ENCODE measurements around the gene KIF21A.
"Not testable (repeated sequence)": the region's sequence is repeated elsewhere in the genome, so short reads cannot be mapped to it uniquely, and the experiment has no call there.

KIF21A gene

DNA sequence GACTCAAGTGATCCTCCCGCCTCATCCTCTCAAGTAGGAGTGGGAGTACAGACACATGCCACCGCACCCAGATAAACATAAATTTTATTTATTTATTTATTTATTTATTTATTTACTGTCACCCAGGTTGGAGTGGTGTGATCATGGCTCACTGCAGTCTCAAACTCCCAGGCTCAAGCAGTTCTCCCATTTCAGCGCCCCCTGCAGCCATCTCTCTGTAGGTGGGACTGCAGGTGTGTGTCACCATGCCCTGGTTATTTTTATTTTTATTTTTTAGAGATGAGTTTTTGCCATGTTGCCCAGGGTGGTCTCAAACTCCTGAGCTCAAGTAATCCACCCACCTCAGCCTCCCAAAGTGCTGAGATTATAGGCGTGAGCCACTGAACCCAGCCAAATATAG, 33.2 kb upstream of the KIF21A start:
- Histone ChIP-seq H3K9ac (ENCODE audit: low read length) (no peak overlapping the region), H2BK15ac (replicated peaks; ENCODE audit: low read depth) (no peak overlapping the region), H2BK5ac (ENCODE audit: low read length) (no peak overlapping the region), H3K79me1 (ENCODE audit: low read length) (no peaks in the 10 kb centered on the region), H3K36me3 (ENCODE audit: control insufficient read depth, insufficient read depth, low read length) (no peaks in the 10 kb centered on the region), H2AK5ac (ENCODE audit: low read length) (no peak overlapping the region), H3K4me2 (ENCODE audit: low read length) (no peak overlapping the region), H3K4me1 (ENCODE audit: control insufficient read depth, low read depth, low read length) (no peaks in the 10 kb centered on the region), H3K4me3 (ENCODE audit: low read length) (no peak overlapping the region), H3K23ac (ENCODE audit: low read length) (no peak overlapping the region), H3K27me3 (ENCODE audit: insufficient read depth, low read length, poor library complexity) (no peaks in the 10 kb centered on the region), H3K27ac (ENCODE audit: low read depth, low read length) (no peak overlapping the region), H2BK120ac (ENCODE audit: low read depth, low read length) (no peak overlapping the region), H3K79me2 (ENCODE audit: control insufficient read depth, insufficient read depth, low read length) (no peaks in the 10 kb centered on the region), H3K56ac (ENCODE audit: low read length) (no peak overlapping the region), H3K18ac (ENCODE audit: low read length) (no peak overlapping the region), H3K4ac (ENCODE audit: low read depth, low read length) (no peak overlapping the region), H4K5ac (ENCODE audit: low read length) (no peak overlapping the region), H4K8ac (ENCODE audit: low read depth, low read length) (no peak overlapping the region)
- WGBS (ENCODE audit: extremely low coverage, insufficient coverage, low lambda C conversion rate) = no CpG with 5 or more reads among the region's 4 CpGs
- DNase-seq = no peak

DNA sequence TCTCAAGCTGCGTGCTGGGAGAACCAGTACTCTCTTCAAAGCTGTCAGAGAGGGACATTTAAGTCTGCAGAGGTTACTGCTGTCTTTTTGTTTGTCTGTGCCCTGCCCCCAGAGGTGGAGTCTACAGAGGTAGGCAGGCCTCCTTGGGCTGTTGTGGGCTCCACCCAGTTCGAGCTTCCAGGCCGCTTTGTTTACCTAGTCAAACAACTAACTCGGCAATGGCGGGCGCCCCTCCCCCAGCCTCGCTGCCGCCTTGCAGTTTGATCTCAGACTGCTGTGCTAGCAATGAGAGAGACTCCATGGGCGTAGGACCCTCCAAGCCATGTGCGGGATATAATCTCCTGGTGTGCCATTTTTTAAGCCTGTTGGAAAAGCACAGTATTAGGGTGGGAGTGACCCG, 32.2 kb upstream of the KIF21A start:
- WGBS (ENCODE audit: extremely low coverage, insufficient coverage, low lambda C conversion rate) = no CpG with 5 or more reads among the region's 11 CpGs
- not testable (repeated sequence) for H3K4me1 ChIP-seq (ENCODE audit: control insufficient read depth, low read depth, low read length); H3K56ac ChIP-seq (ENCODE audit: low read length)

DNA sequence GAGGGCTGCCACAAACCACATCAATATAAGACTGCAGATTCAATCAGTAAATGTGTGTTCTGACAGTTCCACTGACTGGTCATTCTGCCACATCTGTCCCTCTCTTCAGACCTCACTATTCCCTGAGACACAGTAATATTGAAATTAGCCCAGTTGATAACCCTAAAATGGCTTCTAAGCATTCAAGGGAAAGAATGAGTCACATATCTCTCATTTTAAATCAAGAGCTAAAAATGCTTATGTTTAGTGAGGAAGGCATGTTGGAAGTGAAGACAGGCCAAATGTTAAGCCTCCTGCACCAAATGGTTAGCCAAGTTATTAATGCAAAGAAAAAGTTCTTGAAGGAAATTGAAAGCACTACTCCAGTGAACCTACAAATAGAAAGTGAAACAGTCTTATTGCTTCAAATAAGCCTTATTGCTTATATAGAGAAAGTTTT, 24.5 kb upstream of the KIF21A start:
- DNase-seq = no peak
- no peaks in the 10 kb centered on the region for H3K36me3 ChIP-seq (ENCODE audit: control insufficient read depth, insufficient read depth, low read length)
- H4K5ac ChIP-seq (ENCODE audit: low read length) = no peak overlapping the region
- no peak overlapping the region for H3K4ac ChIP-seq (ENCODE audit: low read depth, low read length)
- no peak overlapping the region for H2BK15ac ChIP-seq (replicated peaks; ENCODE audit: low read depth)
- H3K56ac ChIP-seq (ENCODE audit: low read length) = no peak overlapping the region
- no peak overlapping the region for H3K9ac ChIP-seq (ENCODE audit: low read length)
- H3K23ac ChIP-seq (ENCODE audit: low read length) = no peak overlapping the region
- H3K79me1 ChIP-seq (ENCODE audit: low read length) = no peaks in the 10 kb centered on the region
- H3K79me2 ChIP-seq (ENCODE audit: control insufficient read depth, insufficient read depth, low read length) = no peaks in the 10 kb centered on the region
- no peaks in the 10 kb centered on the region for H3K27me3 ChIP-seq (ENCODE audit: insufficient read depth, low read length, poor library complexity)
- H2AK5ac ChIP-seq (ENCODE audit: low read length) = no peak overlapping the region
- no peak overlapping the region for H3K18ac ChIP-seq (ENCODE audit: low read length)
- H3K4me2 ChIP-seq (ENCODE audit: low read length) = no peak overlapping the region
- no peak overlapping the region for H2BK5ac ChIP-seq (ENCODE audit: low read length)
- H3K4me3 ChIP-seq (ENCODE audit: low read length) = no peak overlapping the region
- H3K4me1 ChIP-seq (ENCODE audit: control insufficient read depth, low read depth, low read length) = no peaks in the 10 kb centered on the region
- no peak overlapping the region for H2BK120ac ChIP-seq (ENCODE audit: low read depth, low read length)
- H4K8ac ChIP-seq (ENCODE audit: low read depth, low read length) = no peak overlapping the region
- no peak overlapping the region for H3K27ac ChIP-seq (ENCODE audit: low read depth, low read length)

More for the DNA sequence above, 32.2 kb upstream of the KIF21A start:
- not testable (repeated sequence) for H3K79me1 ChIP-seq (ENCODE audit: low read length); H3K4me2 ChIP-seq (ENCODE audit: low read length); H3K27me3 ChIP-seq (ENCODE audit: insufficient read depth, low read length, poor library complexity); H2BK15ac ChIP-seq (replicated peaks; ENCODE audit: low read depth); H3K79me2 ChIP-seq (ENCODE audit: control insufficient read depth, insufficient read depth, low read length); H3K9ac ChIP-seq (ENCODE audit: low read length); H2AK5ac ChIP-seq (ENCODE audit: low read length); H4K8ac ChIP-seq (ENCODE audit: low read depth, low read length); H2BK5ac ChIP-seq (ENCODE audit: low read length); H3K4ac ChIP-seq (ENCODE audit: low read depth, low read length); H3K36me3 ChIP-seq (ENCODE audit: control insufficient read depth, insufficient read depth, low read length); H2BK120ac ChIP-seq (ENCODE audit: low read depth, low read length); H3K27ac ChIP-seq (ENCODE audit: low read depth, low read length); H4K5ac ChIP-seq (ENCODE audit: low read length); DNase-seq; H3K4me3 ChIP-seq (ENCODE audit: low read length); H3K18ac ChIP-seq (ENCODE audit: low read length); H3K23ac ChIP-seq (ENCODE audit: low read length)

GRCh38 chr12:39464976-39465695, 22.2 kb upstream of the KIF21A start:
- DNase-seq = no peak
- Histone ChIP-seq H3K36me3 (ENCODE audit: control insufficient read depth, insufficient read depth, low read length) (no peaks in the 10 kb centered on the region), H3K4ac (ENCODE audit: low read depth, low read length) (no peak overlapping the region), H3K4me1 (ENCODE audit: control insufficient read depth, low read depth, low read length) (no peaks in the 10 kb centered on the region), H3K56ac (ENCODE audit: low read length) (no peak overlapping the region), H2BK120ac (ENCODE audit: low read depth, low read length) (no peak overlapping the region), H3K9ac (ENCODE audit: low read length) (no peak overlapping the region), H4K5ac (ENCODE audit: low read length) (no peak overlapping the region), H3K27me3 (ENCODE audit: insufficient read depth, low read length, poor library complexity) (no peaks in the 10 kb centered on the region), H3K79me2 (ENCODE audit: control insufficient read depth, insufficient read depth, low read length) (no peaks in the 10 kb centered on the region), H4K8ac (ENCODE audit: low read depth, low read length) (no peak overlapping the region), H3K79me1 (ENCODE audit: low read length) (no peaks in the 10 kb centered on the region), H3K27ac (ENCODE audit: low read depth, low read length) (no peak overlapping the region), H3K4me3 (ENCODE audit: low read length) (no peak overlapping the region), H3K4me2 (ENCODE audit: low read length) (no peak overlapping the region), H3K23ac (ENCODE audit: low read length) (no peak overlapping the region), H2BK5ac (ENCODE audit: low read length) (no peak overlapping the region), H2BK15ac (replicated peaks; ENCODE audit: low read depth) (no peak overlapping the region), H2AK5ac (ENCODE audit: low read length) (no peak overlapping the region), H3K18ac (ENCODE audit: low read length) (no peak overlapping the region)
- no CpG with 5 or more reads among the region's 5 CpGs for WGBS (ENCODE audit: extremely low coverage, insufficient coverage, low lambda C conversion rate)

- WGBS (ENCODE audit: extremely low coverage, insufficient coverage, low lambda C conversion rate) = no CpG with 5 or more reads among the region's 1 CpG
Observed at GRCh38 chr12:39461059-39461458, 18.1 kb upstream of the KIF21A start.

GRCh38 chr12:39459027-39459434, 16.1 kb upstream of the KIF21A start:
- H3K56ac ChIP-seq (ENCODE audit: low read length) = no peak overlapping the region
- H2BK120ac ChIP-seq (ENCODE audit: low read depth, low read length) = no peak overlapping the region
- H3K18ac ChIP-seq (ENCODE audit: low read length) = no peak overlapping the region
- no peak overlapping the region for H2BK5ac ChIP-seq (ENCODE audit: low read length)
- no peak overlapping the region for H2BK15ac ChIP-seq (replicated peaks; ENCODE audit: low read depth)
- H3K4me1 ChIP-seq (ENCODE audit: control insufficient read depth, low read depth, low read length) = no peaks in the 10 kb centered on the region
- DNase-seq = no peak
- H3K27me3 ChIP-seq (ENCODE audit: insufficient read depth, low read length, poor library complexity) = no peaks in the 10 kb centered on the region
- no CpG with 5 or more reads among the region's 7 CpGs for WGBS (ENCODE audit: extremely low coverage, insufficient coverage, low lambda C conversion rate)
- H4K5ac ChIP-seq (ENCODE audit: low read length) = no peak overlapping the region
- H4K8ac ChIP-seq (ENCODE audit: low read depth, low read length) = no peak overlapping the region
- no peaks in the 10 kb centered on the region for H3K79me1 ChIP-seq (ENCODE audit: low read length)
- H2AK5ac ChIP-seq (ENCODE audit: low read length) = no peak overlapping the region
- no peak overlapping the region for H3K4me2 ChIP-seq (ENCODE audit: low read length)
- H3K9ac ChIP-seq (ENCODE audit: low read length) = no peak overlapping the region
- H3K23ac ChIP-seq (ENCODE audit: low read length) = no peak overlapping the region
- H3K4me3 ChIP-seq (ENCODE audit: low read length) = no peak overlapping the region
- H3K27ac ChIP-seq (ENCODE audit: low read depth, low read length) = no peak overlapping the region
- no peaks in the 10 kb centered on the region for H3K79me2 ChIP-seq (ENCODE audit: control insufficient read depth, insufficient read depth, low read length)
- H3K4ac ChIP-seq (ENCODE audit: low read depth, low read length) = no peak overlapping the region
- H3K36me3 ChIP-seq (ENCODE audit: control insufficient read depth, insufficient read depth, low read length) = no peaks in the 10 kb centered on the region

More at GRCh38 chr12:39461059-39461458, 18.1 kb upstream of the KIF21A start:
- no peaks in the 10 kb centered on the region for H3K27me3 ChIP-seq (ENCODE audit: insufficient read depth, low read length, poor library complexity)
- no peak overlapping the region for H3K23ac ChIP-seq (ENCODE audit: low read length)
- H3K4ac ChIP-seq (ENCODE audit: low read depth, low read length) = no peak overlapping the region
- H3K56ac ChIP-seq (ENCODE audit: low read length) = no peak overlapping the region
- H2BK15ac ChIP-seq (replicated peaks; ENCODE audit: low read depth) = no peak overlapping the region
- H3K9ac ChIP-seq (ENCODE audit: low read length) = no peak overlapping the region
- no peaks in the 10 kb centered on the region for H3K79me2 ChIP-seq (ENCODE audit: control insufficient read depth, insufficient read depth, low read length)
- no peak overlapping the region for H2AK5ac ChIP-seq (ENCODE audit: low read length)
- H3K4me1 ChIP-seq (ENCODE audit: control insufficient read depth, low read depth, low read length) = no peaks in the 10 kb centered on the region
- no peak overlapping the region for H3K4me2 ChIP-seq (ENCODE audit: low read length)
- no peak overlapping the region for H3K18ac ChIP-seq (ENCODE audit: low read length)
- no peak for DNase-seq
- no peak overlapping the region for H2BK120ac ChIP-seq (ENCODE audit: low read depth, low read length)
- no peak overlapping the region for H4K5ac ChIP-seq (ENCODE audit: low read length)
- no peaks in the 10 kb centered on the region for H3K36me3 ChIP-seq (ENCODE audit: control insufficient read depth, insufficient read depth, low read length)
- no peak overlapping the region for H3K4me3 ChIP-seq (ENCODE audit: low read length)
- no peaks in the 10 kb centered on the region for H3K79me1 ChIP-seq (ENCODE audit: low read length)
- no peak overlapping the region for H4K8ac ChIP-seq (ENCODE audit: low read depth, low read length)
- H2BK5ac ChIP-seq (ENCODE audit: low read length) = no peak overlapping the region
- H3K27ac ChIP-seq (ENCODE audit: low read depth, low read length) = no peak overlapping the region
